ENCODE measurements around the gene MID1. TPM values are rescaled to one million over a fixed set of nuclear protein-coding genes. Genes with fewer than 3 reads are reported as not detected.

MID1 gene
- total RNA-seq, 1 experiment from 2014 or later = 25.7 TPM

- DNase-seq (ENCODE audit: low read depth) = no peak
Measured at GRCh38 chrX:10495677-10496076, 124.7 kb downstream of the MID1 start.

- no peak for DNase-seq (ENCODE audit: low read depth)
Measured at GRCh38 chrX:10492250-10492649, 128.1 kb downstream of the MID1 start.

GRCh38 chrX:10486373-10486772, 134.0 kb downstream of the MID1 start:
- peak; percentile 13 for DNase-seq (ENCODE audit: low read depth)

- no peak for DNase-seq (ENCODE audit: low read depth)
Measured at GRCh38 chrX:10485326-10485725, 135.1 kb downstream of the MID1 start.

GRCh38 chrX:10484683-10485247, 135.6 kb downstream of the MID1 start:
- DNase-seq (ENCODE audit: low read depth) = no peak

GRCh38 chrX:10483191-10483831, 137.1 kb downstream of the MID1 start:
- DNase-seq (ENCODE audit: low read depth) = no peak

- no peak for DNase-seq (ENCODE audit: low read depth)
Measured at GRCh38 chrX:10482708-10483107, 137.7 kb downstream of the MID1 start.

GRCh38 chrX:10482261-10482660, 138.1 kb downstream of the MID1 start:
- no peak for DNase-seq (ENCODE audit: low read depth)

GRCh38 chrX:10480861-10481260, 139.5 kb downstream of the MID1 start:
- no peak for DNase-seq (ENCODE audit: low read depth)

- no peak for DNase-seq (ENCODE audit: low read depth)
Measured at GRCh38 chrX:10479508-10479907, 140.9 kb downstream of the MID1 start.

GRCh38 chrX:10477525-10477924, 142.9 kb downstream of the MID1 start:
- DNase-seq (ENCODE audit: low read depth) = no peak

GRCh38 chrX:10474913-10475568, 145.3 kb downstream of the MID1 start:
- no peak for DNase-seq (ENCODE audit: low read depth)

- no peak for DNase-seq (ENCODE audit: low read depth)
Measured at GRCh38 chrX:10474510-10474909, 145.9 kb downstream of the MID1 start.

- no peak for DNase-seq (ENCODE audit: low read depth)
Measured at GRCh38 chrX:10471418-10471817, 149.0 kb downstream of the MID1 start.

GRCh38 chrX:10470009-10470408, 150.4 kb downstream of the MID1 start:
- DNase-seq (ENCODE audit: low read depth) = no peak

GRCh38 chrX:10467793-10468192, 152.6 kb downstream of the MID1 start:
- no peak for DNase-seq (ENCODE audit: low read depth)

- DNase-seq (ENCODE audit: low read depth) = no peak
Measured at GRCh38 chrX:10465254-10465653, 155.1 kb downstream of the MID1 start.

GRCh38 chrX:10457092-10457491, 163.3 kb downstream of the MID1 start:
- no peak for DNase-seq (ENCODE audit: low read depth)

GRCh38 chrX:10453945-10454344, 166.4 kb downstream of the MID1 start:
- DNase-seq (ENCODE audit: low read depth) = no peak

GRCh38 chrX:10450959-10451355, 169.4 kb downstream of the MID1 start:
- DNase-seq (ENCODE audit: low read depth) = no peak

- DNase-seq (ENCODE audit: low read depth) = no peak
Measured at GRCh38 chrX:10450229-10450958, 170.0 kb downstream of the MID1 start.

- peak; percentile 12 for DNase-seq (ENCODE audit: low read depth)
Measured at GRCh38 chrX:10447564-10448214, 172.7 kb downstream of the MID1 start.

Measured in Daoy (cell line).